Measurements from ENCODE around the gene EGF.
"Not testable (repeated sequence)": the region's sequence is repeated elsewhere in the genome, so short reads cannot be mapped to it uniquely, and the experiment has no call there.

The EGF gene

DNA sequence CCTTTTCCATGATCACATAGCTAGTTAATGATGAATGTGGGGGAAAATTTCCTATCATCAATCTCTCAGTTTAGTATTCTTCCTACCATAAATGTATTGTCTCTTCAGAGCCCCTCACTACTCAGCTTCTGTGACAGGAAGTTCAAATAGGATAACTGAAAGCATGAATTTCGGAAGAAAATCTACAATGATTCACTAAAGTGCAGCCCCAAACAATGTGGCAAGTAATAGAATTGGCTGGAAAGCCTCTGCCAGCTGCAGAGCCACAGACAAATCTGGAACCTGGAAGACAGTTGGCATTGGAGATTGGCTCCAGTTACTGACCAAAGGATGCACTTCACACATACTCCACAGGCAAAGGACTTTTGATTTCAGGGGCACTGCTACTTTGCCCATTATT lies 35.2 kb downstream of the EGF start:
- DNase-seq, result no peak
- in situ Hi-C loops (cut with HindIII; ENCODE audit: low pct_ligation_motif_present, low pct_unique_long_range_greater_than_20kb, low sequenced_read_pairs), result no loop called here

DNA sequence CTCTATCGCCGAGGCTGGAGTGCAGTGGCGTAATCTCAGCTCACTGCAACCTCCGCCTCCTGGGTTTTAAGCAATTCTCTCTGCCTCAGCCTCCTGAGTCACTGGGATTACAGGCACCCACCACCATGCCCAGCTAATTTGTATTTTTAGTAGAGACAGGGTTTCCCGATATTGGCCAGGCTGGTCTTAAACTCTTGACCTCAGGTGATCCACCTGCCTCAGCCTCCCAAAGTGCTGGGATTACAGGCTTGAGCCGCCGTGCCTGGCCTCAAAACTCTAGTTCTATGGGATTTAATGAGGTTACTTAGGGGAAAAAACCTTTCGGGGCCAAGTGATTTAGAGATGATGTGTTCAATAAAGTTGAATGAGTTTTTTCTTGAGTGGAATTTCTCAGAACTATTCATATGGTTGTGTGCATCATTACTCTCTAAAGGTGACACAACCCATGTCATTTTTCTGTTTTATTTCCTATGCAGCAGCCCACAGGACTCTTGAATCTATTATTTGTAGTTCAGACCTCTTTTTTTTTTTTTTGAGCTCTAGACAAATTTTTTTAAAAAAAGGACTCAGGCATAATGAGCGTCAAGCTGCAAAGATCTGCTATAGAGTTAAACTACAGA lies 36.5 kb downstream of the EGF start:
- DNase-seq; in situ Hi-C loops (cut with HindIII; ENCODE audit: low pct_ligation_motif_present, low pct_unique_long_range_greater_than_20kb, low sequenced_read_pairs): not testable (repeated sequence)

DNA sequence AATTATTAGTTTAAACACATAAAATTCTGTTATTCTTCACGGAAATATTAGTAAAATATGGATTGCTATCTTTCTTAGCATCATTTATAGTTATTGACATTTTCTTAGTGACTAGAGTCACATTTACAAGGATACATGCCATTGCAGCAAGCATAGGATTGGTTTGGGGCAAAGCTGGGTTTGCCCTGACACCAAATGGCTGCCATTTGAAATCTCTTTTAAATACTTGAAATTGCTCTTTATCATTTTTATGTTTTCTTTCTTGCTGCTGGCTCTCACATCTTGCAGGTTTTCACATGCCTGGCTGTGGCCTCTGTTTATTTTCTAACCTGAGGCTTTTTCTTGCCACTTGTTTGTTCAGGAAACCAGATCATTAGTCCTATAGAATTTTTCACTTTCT lies 39.9 kb downstream of the EGF start:
- DNase-seq, result no peak
- in situ Hi-C loops (cut with HindIII; ENCODE audit: low pct_ligation_motif_present, low pct_unique_long_range_greater_than_20kb, low sequenced_read_pairs), result no loop called here

DNA sequence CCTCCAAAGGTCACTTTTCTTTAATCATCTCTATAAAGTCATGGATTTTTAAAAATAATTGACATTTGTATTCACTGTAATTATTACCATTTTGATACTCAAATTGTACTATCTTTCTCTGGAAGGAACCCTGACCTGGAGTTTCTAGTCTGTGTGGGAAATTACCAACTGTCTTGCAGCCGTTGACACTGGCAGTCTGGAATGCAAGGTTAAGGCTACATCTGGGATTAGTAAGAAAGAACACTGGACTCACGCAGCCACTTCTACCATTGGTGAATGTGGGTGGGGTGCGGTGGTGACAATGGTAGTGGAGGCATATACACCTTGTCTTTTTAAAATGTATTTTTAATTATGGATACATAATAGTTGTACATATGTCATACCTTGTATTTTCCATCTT lies 40.9 kb downstream of the EGF start:
- in situ Hi-C loops (cut with HindIII; ENCODE audit: low pct_ligation_motif_present, low pct_unique_long_range_greater_than_20kb, low sequenced_read_pairs), result no loop called here
- DNase-seq, result no peak

DNA sequence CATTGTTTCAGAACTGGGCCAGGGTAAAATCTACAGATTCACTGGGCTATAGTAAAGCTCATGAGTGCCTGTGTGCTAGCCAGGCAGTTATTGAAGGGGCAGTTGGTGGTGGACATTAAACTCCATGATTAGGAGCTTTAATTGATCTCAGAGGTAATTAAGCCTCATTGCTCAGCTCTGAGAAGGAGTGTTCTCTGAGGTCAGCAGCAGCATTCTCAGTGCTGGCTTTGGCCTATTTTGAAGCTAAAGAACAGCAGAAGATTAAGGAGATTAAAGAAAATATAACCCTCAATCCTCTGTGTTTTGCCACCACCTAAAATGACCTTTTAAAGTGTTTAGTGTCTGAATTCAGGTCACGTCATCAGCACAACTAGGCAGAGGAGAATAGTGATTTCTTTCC lies 42.5 kb downstream of the EGF start:
- no peak for DNase-seq
- in situ Hi-C loops (cut with HindIII; ENCODE audit: low pct_ligation_motif_present, low pct_unique_long_range_greater_than_20kb, low sequenced_read_pairs), result no loop called here

DNA sequence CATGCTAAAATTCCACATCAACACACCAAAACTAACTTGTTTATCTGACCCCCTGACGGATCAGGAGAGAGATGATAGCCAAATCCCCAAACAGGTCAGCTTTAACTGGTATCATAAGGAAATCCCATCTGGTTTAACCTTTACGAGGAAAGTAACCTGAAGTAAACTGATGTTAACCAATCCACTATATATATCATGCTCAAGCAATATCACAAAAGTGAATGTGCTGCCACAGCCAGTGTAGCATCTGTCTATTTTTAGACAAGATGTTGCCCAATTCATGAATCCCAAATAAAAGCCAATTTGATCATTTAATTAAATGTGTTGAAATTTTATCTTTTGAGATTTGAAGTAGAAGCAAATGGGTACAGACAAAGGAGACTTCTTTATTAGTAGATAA lies 44.5 kb downstream of the EGF start:
- DNase-seq, result no peak
- in situ Hi-C loops (cut with HindIII; ENCODE audit: low pct_ligation_motif_present, low pct_unique_long_range_greater_than_20kb, low sequenced_read_pairs), result no loop called here

DNA sequence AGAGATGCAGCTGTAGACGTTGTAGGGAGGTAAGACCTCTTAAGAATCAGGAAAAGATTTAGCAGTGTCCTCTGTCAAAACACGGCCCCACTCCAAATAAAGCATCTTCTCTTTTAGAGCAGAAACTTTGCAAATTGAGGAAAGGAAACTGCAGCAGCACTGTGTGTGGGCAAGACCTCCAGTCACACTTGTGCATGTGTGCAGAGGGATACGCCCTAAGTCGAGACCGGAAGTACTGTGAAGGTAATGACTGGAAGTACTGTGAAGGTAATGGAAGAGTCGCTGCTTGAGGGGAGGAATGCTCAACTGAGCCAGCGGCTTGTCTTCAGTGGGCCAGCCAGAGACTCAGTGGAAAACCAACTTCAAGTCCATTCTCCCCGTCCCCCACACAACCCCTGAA lies 46.5 kb downstream of the EGF start:
- no peak for DNase-seq
- in situ Hi-C loops (cut with HindIII; ENCODE audit: low pct_ligation_motif_present, low pct_unique_long_range_greater_than_20kb, low sequenced_read_pairs), result no loop called here

DNA sequence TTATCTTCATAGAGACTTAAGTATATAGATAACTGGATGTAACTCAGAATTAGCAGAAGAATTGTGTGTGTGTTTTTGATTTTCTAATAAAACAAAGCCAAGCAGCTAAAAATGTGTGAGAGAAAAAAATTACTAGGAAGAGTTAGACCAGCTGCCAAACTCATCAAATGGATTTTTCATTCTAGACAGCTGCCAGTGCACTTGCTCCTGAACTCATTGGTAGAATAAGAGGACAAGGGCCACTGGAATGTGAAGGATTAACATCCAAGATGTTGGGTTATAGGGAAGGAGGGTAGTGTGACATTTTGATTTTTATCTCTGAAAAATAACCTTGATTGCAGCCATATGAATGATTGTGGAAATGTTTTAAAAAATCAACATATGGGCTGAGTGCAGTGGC lies 49.7 kb downstream of the EGF start:
- in situ Hi-C loops (cut with HindIII; ENCODE audit: low pct_ligation_motif_present, low pct_unique_long_range_greater_than_20kb, low sequenced_read_pairs), result no loop called here
- DNase-seq, result no peak

DNA sequence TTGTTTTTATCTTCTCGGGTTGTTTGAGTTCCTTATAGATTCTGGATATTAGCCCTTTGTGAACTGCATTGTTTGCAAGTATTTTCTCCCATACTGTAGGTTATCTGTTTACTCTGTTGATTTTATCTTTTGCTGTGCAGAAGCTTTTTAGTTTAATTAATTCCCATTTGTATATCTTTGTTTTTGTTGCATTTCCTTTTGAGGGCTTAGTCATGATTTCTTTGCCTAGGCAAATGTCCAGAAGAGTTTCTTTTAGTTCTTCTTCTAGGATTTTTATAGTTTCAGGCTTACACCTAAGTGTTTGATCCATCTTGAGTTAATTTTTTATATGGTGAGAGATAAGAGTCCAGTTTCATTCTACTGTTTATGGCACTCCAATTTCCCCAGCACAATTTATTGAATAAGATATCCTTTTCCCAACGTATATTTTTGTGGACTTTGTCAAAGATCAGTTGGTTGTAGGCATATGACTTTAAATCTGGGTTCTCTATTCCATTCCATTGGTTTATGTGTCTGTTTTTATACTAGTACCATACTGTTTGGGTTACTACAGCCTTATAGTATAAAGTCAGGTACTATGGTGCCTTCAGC lies 54.3 kb downstream of the EGF start:
- in situ Hi-C loops (cut with HindIII; ENCODE audit: low pct_ligation_motif_present, low pct_unique_long_range_greater_than_20kb, low sequenced_read_pairs), result no loop called here
- DNase-seq, result no peak

DNA sequence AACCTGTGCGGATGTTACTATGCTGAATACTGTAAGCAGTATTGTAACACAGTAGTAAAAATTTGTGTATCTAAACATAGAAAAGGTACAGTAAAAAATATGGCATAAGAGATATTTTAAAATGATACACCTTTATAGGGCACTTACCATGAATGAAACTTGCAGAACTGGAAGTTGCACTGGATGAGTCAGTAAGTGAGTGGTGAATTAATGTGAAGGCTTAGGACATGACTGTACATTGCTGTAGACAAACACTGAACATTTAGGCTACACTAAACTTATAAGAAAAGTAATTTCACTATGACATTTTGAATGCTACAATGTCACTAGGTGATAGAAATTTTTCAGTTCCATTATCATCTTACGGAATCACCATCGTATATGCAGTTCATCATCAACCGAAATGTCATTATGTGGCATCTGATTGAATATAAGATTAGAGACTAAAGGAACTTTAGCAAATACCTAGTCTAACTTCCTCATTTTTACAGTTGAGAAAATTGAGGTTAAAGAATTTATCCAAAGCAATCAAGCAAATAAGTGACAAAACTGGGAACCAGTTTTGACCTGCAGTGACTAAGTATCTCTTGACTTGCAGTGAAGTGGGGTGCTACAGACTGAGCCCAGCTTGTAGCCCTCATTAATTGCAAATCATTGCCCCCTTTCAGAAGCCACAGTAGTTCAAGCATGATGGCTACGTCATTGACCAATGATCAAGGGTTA lies 55.3 kb downstream of the EGF start:
- in situ Hi-C loops (cut with HindIII; ENCODE audit: low pct_ligation_motif_present, low pct_unique_long_range_greater_than_20kb, low sequenced_read_pairs), result no loop called here
- DNase-seq, result peak; percentile 43

DNA sequence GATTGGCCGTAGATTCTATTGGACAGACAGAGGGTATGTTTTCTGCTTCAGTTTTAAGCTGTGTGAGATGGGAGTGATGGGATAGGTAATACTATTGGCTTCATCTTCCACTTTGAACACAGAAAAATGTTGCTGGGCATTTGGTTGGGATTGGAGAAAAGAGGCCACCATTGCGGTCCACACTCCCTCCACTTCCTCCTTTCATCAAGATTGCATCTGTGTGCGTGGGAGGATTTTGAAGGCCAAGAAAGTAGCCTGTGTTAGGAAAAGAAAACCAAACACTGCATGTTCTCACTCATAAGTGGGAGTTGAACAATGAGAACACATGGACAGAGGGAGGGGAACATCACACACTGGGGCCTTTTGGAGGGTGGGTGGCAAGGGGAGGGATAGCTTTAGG lies 56.4 kb downstream of the EGF start:
- in situ Hi-C loops (cut with HindIII; ENCODE audit: low pct_ligation_motif_present, low pct_unique_long_range_greater_than_20kb, low sequenced_read_pairs), result no loop called here
- no peak for DNase-seq

DNA sequence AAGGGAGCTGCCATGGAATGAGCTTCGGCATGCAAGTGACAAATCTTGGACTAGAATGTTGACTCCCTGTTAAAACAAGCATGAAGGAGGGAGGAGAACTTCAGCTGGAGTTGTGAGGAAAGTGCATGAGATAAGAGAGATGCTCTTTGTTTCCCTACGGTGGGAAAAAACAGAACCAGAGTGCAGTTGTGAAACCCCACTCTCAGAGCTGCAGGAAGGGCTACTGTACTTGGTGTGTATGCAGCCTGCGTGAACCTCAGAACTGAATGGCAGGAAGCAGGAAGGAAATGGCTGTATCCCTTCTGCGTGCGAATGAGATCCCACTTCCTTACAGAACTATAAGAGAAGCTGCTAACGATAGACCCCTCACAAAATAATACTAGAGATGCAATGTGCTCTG lies 57.2 kb downstream of the EGF start:
- no peak for DNase-seq
- in situ Hi-C loops (cut with HindIII; ENCODE audit: low pct_ligation_motif_present, low pct_unique_long_range_greater_than_20kb, low sequenced_read_pairs), result no loop called here

DNA sequence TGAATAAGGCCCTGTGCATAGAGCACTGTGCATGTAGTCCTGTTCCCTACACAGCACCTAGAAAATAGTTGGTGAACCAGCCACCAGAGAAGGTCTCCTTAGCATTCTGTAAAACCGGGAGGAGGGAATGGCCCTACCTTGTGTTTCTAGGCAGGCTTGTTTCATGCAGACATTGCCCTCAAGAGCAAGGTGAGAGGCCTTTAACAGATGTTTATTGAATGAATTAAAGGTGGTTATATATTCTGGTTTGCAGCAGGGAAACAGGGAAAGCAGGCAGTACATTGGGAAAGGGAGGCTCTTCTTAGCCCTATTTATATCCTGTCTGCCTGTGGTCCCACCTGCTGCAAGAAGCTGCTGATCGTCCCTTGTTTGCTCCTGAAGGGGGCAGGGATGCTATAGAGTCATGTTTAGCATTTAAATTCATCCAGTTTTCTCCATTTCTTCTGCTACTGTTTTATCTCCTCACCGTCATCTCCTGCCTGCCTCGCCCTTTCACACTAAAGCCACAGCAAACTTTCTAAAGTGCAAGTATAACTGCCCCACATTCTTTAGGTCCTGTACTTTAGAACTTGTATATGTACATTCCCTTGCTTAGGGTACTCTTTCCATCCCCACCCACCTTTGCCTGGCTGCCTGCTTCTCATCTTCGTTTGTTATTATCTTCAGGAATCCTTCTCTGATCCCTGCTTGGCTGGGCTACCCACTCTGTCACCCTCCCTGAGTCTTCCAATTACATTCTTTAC lies 60.3 kb downstream of the EGF start:
- no peak for DNase-seq
- in situ Hi-C loops (cut with HindIII; ENCODE audit: low pct_ligation_motif_present, low pct_unique_long_range_greater_than_20kb, low sequenced_read_pairs), result no loop called here

DNA sequence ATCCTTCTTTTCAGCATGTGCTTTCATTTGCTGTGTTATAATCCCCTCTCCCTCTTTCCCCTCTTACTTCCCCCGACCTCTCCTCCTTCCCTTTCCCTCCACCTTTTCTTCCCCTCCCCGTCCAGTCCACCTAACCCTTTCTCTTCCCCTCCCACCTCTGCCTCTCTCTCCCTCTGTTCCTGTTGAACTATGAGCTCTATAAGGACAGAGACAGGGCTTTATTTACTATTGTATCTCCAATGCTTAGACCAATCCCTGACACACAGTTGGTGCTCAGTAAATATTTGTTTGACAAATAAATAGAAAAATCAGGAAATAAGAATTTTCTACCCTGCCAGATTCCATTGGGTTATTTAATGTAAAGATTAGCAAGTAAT lies 60.8 kb downstream of the EGF start:
- in situ Hi-C loops (cut with HindIII; ENCODE audit: low pct_ligation_motif_present, low pct_unique_long_range_greater_than_20kb, low sequenced_read_pairs), result no loop called here
- DNase-seq, result no peak

DNA sequence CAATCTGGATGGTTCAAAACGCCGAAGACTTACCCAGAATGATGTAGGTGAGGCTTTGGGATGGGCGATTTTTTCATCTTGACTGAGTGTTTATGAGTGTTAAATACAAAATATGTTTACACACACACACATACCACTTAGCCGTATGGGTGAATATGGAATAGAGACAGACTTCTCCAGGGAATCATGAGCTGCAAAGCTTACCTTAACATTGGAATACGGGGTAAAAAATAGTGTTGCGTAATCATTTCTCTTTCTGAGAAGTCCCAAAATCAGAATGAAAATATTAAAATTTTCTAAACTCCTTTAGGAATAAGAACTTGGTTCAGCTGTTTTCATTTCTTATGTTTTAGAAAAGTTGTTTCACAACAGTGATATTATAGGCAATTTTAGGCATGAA lies 63.5 kb downstream of the EGF start:
- no peak for DNase-seq
- in situ Hi-C loops (cut with HindIII; ENCODE audit: low pct_ligation_motif_present, low pct_unique_long_range_greater_than_20kb, low sequenced_read_pairs), result no loop called here

DNA sequence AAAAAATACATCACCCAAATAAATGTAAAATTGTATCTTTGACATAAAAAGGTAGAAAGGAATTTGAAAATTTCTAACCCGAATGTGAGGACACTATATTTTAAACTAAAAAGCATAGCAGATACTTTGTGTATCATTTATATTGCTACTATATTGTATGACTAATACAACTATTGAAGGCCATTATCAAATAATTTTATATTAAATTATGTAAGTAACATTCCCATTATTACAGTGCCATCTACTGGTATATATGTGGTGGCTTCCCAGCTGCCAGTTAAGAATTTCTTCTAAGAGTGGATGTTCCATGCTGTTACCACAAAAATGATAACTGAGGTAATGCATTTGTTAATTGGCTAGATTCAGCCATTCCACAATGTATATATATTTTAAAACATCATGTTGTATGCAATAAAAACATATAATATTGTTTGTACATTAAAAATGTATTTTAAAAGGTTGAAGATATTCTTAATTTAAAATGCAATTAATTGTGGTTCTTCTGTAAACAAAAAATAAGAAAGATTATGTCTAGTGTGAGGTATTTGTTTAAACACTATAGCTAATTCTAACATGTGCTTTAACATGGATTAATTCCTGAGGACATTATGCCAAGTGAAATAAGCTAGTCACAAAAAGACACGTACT lies 65.3 kb downstream of the EGF start:
- DNase-seq, result peak; percentile 51
- in situ Hi-C loops (cut with HindIII; ENCODE audit: low pct_ligation_motif_present, low pct_unique_long_range_greater_than_20kb, low sequenced_read_pairs), result no loop called here

DNA sequence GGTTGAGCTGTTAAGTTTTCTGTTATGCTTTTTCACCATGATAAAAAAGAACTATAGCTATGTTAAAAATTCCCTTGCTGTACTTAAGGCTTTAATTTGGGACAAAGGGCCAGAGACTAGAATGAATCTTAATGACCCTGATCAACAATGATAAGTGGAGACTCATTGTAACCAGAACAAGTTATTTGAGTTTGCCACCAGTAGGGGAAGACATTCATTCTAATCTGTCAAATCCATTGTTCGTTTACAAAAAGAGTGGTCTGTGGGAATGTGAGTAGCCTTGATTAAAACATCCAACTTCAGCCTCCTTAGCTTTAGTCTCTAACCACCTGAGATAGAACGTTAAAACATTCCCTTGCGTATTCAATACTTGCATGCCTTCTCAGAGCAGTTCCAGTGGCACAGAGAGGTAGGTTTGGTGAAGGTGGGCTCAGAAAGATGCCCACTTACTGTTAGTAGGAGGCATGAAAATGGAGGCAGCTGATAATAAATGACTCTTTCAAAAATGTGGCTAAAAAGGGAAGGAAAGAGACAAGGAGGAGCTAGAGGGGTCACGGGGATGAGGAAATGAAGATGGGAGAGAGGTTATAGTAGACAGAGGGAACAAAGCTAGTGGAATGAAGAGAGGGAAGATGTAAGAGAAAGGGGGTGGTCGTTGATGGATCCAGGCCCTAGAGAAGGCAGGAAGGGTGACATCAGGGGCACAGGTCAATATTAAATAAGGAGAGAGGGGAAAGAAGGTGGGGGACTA lies 66.2 kb downstream of the EGF start:
- DNase-seq, result no peak
- in situ Hi-C loops (cut with HindIII; ENCODE audit: low pct_ligation_motif_present, low pct_unique_long_range_greater_than_20kb, low sequenced_read_pairs), result no loop called here

DNA sequence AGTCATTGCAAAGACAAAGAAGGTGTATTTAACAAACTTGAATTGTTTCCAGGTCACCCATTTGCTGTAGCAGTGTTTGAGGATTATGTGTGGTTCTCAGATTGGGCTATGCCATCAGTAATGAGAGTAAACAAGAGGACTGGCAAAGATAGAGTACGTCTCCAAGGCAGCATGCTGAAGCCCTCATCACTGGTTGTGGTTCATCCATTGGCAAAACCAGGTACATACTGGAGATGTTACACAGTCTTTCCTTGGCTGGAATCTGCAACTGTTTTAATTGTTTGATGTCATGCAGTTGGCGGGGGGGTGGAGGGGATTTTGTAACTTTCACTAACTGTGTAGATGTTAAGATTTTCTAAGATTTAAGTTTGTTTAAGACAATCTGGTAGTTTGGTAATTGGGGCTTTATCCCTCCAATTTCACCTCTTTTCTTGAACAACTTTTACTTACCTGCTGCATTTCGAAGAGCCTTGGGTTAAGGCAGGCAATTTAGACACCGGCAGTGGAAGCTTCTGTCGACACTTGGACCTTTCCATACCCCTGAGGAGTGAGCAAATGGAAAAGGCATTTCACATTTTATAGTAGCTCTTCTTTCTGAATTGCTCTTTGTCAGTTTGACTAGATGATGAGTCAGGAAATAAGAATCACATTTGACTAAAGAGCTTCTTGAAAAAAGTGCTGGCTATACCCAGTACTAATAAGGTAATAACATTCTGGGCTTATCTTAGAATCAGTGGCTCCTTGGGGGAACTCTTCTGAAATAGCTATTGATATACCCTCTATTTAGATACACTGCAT lies 67.4 kb downstream of the EGF start:
- in situ Hi-C loops (cut with HindIII; ENCODE audit: low pct_ligation_motif_present, low pct_unique_long_range_greater_than_20kb, low sequenced_read_pairs), result no loop called here
- peak; percentile 35 for DNase-seq

Data from ACHN (cell line).